ENCODE results near the gene PSENEN.
A peak's percentile ranks its signal among the peaks of the same experiment; 100 is the strongest.

Gene PSENEN, protein sequence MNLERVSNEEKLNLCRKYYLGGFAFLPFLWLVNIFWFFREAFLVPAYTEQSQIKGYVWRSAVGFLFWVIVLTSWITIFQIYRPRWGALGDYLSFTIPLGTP

DNA sequence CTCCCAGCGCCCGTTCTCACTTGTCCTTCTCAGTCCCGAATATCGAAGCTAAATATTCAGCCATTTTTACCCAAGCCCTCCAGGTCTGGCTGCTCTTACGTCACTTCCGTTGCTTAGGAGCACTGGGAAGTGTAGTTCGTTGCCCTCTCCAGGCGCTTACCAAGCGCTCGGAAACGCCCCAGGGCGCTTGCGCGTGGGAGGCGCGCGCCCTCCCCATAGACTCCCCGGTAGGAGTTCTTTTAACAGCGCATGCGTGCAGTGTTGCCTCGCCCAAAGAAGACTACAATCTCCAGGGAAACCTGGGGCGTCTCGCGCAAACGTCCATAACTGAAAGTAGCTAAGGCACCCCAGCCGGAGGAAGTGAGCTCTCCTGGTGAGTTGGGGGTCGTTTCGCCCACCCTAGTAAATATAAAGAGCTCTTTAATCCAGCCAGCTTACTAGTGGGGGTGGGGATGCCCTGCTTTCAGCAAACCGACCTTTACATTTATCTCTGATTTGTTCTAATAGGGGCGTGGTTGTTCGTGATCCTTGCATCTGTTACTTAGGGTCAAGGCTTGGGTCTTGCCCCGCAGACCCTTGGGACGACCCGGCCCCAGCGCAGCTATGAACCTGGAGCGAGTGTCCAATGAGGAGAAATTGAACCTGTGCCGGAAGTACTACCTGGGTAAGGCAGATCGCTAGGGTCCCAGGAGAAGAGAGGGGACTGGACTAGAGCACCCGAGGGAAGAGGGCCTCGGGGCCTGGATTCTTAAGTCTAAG is at the start of gene PSENEN, which contains the start of gene U2AF1L4:
Gene PSENEN, plus strand, starts transcription at position 324 of the 759 bp plus-strand sequence. Its CDS starts 280 bp downstream, at position 604.
Gene U2AF1L4, minus strand, starts transcription at position 91 of the 759 bp plus-strand sequence. Its CDS starts 27 bp downstream, at position 64.
- peak; percentile 91 for DNase-seq (ENCODE audit: low read depth)

DNA sequence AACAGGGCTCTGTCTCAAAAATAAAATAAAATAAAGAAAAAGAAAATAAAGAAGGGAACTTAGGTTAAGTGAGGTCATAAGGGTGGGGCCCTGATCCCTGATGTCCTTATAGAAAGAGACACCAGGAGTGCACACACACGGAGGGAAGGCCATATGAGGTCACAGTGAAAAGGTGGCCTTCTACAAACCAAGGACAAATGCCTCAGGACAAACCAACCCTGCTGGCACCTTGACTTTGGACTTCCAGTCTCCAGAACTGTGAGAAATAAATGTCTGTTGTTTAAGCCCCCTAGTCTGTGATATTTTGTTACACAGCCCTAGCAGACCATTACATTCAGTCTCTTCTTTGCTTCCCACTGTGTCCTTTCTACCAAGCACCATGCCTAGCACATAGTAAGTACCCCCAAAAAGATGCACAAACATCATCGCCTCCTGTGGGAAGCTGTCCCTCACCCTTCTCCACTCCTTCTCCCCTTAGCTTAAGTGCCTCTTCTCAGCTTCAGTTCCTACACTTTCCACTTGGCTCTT is 49.5 kb upstream of the PSENEN start:
- no peak for DNase-seq (ENCODE audit: low read depth)

DNA sequence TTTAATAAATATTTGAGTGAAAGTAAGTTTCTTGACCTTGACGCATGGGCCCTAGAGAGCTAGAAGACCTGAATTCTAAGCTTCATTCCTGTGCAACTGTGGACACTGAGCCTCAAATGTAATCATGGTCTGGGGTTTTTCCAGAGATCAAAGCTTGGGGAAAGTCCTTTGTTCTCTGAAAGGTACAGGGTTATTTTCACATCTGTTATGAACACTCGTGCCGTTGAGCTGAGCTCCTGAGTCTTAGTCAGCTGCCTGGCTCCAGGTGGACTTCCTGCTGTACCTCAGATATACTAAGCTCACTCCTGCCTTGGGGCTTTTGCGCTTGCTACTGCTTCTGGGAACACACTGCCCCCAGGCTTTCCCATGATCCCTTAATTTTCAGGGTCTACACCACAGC is 48.6 kb upstream of the PSENEN start:
- DNase-seq (ENCODE audit: low read depth), result no peak

DNA sequence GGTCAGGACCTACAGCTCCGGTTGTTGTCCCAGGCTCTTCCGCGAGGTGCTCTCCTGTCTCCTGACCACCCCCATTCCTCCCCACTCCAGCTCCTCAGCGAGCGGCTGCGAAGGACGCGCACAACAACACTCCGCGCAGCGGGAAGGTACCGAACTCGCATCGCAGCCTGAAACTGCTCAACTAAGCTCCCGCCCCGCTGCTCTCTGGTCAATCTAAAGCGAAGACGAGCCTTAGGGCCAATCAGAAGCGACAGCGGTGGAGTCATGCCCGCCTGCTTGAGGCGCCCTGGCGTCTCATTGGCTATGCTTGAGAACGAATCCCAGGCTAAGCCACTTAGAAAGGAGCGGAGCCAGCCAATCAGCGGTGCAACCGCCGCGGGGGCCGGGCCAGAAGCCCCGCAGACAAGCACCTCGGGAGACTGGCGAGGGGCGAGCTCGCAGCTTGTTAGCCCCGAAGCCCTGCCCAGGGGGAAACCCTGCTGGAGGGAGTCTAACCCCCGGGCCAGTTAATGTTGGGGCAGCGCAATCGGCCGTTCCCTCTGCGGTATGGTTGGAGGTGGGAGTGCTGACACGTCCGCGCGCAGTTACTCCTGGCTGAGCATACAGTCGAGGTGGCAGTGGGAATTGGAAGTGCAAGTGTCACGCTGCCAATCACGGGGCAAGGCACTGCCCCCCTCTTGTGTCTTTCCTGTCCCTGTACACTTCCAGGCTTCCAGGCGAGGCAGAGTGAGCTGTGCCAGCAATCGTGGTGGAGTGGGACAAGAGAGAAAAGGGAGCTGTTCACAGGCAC is 43.0 kb upstream of the PSENEN start:
- DNase-seq (ENCODE audit: low read depth), result peak; percentile 89

DNA sequence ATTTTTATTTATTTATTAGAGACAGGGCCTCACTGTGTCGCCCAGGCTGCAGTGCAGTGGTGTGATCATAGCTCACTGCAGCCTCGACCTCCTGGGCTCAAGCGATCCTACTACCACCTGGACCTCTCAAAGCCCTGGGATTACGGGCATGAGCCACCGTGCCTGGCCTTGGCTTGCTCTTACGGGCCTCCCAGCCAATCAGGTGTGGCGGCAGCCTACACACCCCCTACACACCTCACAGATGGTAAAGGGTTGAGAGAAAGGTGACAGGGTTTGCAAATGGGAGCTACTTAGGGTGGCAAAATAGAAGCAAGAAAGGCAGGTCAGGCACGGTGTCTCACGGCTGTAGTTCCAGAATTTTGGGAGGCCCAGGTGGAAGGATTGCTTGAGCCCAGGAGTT is 42.1 kb upstream of the PSENEN start:
- DNase-seq (ENCODE audit: low read depth), result no peak

DNA sequence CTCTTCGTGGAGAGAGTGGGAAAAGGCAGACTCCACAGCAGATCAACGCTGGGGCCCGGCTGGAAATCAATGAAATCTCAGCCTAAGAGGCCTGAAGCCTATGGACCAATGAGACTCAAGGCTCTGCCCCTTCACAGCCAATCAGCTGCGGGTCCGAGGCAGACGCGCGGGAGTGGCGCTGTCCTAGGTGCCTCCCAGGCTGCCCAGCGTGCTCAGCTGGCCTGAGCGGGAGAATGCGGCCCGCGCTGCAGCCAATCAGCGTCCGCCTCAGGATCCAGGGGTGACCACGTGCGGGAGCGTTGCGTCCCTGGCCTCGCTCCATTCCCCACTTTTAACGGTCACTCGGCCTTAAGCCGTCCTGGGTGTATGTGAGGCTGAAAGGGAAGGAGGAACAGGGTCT is 41.2 kb upstream of the PSENEN start, which contains the start of gene ZBTB32:
Gene ZBTB32, plus strand, starts transcription at position 341 of the 400 bp plus-strand sequence. CDS start 10,069 bp downstream, outside the sequence.
- DNase-seq (ENCODE audit: low read depth), result no peak

DNA sequence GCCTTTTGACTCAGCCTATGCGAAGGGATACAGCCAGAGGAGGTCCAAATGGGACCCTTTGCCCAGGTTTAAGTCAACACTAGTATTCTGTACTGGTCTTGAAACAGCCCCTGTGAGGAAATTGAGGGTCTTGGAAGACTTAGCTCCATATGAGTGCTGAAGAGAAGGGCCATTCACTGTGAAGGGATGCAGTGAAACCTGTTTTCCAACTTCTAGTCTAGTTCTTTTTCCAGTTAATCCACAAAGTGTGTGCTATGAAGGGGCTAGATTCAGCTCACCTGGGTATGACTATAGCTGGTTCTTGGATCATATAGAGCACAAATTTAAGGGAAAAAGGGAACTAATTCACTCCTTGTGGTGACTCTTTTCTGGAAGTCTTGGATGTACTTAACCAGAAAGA is 37.1 kb upstream of the PSENEN start:
- DNase-seq (ENCODE audit: low read depth), result no peak

DNA sequence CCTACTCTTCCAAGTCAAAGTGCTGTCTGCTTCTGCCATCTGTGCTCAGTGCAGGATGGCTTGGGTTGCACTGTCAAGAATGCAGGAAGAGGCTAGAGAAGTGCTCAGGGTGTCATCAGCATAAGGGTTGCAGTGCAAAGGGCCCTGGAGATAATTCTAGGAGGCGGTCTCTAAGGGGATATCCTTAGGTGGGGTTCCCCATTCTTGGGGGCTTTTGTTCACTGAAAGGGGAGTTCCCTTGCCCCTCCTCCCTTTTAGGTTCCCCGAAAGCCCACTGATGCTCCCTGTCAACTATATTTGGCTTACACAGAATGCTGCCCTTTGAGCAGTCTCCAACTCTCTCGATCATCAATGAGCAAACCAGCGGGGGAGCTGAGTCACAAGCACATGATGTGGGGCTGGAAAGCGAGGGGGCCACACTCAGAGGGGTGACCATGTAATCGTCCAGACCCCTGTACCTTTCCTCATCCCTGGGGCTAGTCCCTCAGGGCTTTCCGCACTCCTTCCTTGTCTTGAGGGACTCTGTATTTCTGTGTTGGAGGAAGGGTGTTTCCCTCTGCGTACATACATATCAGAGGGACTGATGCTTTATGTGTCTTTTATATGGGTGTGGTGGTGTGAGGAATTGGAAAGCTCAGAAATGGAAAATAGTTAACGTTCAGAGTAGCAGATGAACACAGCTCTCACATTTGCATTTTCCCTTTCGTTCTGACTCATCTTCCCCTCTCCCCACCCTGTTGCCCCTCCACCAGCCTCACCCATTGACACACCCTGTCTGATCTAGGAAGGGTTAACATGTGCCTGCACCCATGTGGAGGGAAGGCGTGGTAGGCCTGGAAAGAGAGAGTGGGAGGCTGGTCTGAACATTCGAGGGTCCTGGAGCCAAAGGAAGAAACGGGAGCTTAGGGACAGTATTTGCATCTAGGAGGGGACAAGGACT is 34.4 kb upstream of the PSENEN start:
- DNase-seq (ENCODE audit: low read depth), result no peak

DNA sequence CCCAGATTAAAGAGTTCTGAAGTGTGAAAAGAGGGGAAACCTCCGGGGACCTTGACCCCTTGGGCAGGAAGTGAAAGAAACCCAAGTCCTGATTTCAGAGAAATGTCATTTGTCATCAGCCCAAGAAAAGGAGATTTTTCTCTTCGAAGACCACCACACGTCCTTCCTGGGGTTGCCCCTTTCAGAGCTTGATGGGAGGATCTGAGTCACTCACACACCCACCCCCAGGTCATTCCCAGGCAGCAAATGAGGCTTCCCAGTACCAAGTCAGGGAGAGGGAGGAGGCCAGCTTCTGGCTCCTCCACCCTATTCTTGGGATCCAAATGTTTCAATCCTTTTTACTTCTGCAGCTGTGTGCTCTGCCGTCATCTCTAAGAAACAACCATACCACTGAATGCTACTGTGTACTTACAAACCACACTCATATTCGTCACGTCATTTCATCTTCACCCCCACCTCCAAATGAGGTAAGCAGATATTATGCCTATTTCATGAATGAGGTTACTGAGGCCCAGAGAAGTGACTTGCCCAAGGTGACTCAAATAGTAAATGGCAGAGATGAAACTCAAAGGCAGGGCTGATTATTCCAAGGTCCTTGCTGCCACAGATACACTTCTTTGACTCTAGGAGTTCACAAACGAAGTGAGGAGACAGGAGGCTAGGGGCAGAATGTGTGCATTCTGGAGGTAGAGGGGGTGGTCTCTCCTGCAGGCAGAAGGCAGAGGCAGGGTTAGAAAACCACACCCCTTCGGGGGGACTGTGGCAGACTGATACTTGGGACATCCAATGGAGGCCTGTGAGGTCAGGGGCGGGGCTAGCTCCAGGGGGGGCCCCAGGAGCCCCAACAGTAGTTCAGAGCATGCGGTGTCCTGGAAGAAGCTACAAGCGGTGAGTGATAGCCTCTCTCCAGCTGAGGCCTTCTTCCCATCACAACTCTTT is 32.6 kb upstream of the PSENEN start:
- no peak for DNase-seq (ENCODE audit: low read depth)

DNA sequence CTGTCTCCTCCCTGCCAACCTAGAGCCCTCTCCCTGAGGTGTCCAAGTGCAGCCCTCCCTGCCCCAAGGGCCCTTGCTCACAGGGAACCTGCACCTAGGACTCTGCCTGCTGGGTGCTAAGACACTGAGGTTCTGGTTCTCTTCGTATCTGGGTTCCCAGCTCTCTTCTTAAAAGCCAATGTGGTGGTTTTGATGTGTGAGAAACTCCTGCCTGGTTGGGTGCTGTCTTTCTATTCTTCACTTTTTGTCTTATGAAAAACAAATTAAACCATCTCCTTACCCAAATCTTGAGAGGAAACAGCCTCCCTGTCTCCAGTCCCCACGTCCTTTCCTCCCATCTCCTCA is 32.0 kb upstream of the PSENEN start:
- DNase-seq (ENCODE audit: low read depth), result no peak

DNA sequence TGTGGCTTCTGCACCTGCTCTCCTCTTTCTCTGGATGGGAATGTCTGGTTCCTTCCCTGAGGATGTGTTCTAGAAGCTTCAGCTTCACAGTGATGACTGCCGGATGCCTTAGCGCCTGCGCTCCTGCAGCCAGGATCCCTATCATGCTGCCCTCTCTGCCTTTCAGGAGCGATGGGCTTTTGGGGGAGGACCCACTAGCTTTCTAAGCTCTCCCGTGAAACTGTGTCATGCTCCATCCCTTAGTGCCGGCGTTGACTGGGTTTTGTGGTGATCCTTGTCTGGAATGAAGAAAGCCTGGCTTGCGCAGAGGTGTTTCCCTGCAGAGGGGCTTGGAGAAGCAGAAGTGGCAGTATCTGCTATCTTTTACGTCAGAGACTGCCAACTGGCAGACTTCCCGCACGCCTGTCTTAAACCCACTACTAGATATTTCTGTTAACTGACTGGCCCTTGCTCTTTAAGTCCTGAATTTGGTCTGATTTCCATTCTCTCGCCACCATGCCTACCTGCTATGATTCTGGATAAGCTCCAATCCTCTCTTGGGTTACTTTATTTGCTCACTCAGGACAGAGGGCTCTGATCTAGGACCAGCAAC is 31.5 kb upstream of the PSENEN start:
- DNase-seq (ENCODE audit: low read depth), result no peak

DNA sequence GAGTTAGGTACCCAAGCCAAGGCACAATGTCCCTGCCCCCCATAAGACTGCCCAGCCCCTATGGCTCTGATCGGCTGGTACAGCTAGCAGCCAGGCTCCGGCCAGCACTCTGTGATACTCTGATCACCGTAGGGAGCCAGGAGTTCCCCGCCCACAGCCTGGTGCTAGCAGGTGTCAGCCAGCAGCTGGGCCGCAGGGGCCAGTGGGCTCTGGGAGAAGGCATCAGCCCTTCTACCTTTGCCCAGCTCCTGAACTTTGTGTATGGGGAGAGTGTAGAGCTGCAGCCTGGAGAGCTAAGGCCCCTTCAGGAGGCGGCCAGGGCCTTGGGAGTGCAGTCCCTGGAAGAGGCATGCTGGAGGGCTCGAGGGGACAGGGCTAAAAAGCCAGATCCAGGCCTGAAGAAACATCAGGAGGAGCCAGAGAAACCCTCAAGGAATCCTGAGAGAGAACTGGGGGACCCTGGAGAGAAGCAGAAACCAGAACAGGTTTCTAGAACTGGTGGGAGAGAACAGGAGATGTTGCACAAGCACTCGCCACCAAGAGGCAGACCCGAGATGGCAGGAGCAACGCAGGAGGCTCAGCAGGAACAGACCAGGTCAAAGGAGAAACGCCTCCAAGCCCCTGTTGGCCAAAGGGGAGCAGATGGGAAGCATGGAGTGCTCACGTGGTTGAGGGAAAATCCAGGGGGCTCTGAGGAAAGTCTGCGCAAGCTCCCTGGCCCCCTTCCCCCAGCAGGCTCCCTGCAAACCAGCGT is 30.7 kb upstream of the PSENEN start:
- DNase-seq (ENCODE audit: low read depth), result no peak

DNA sequence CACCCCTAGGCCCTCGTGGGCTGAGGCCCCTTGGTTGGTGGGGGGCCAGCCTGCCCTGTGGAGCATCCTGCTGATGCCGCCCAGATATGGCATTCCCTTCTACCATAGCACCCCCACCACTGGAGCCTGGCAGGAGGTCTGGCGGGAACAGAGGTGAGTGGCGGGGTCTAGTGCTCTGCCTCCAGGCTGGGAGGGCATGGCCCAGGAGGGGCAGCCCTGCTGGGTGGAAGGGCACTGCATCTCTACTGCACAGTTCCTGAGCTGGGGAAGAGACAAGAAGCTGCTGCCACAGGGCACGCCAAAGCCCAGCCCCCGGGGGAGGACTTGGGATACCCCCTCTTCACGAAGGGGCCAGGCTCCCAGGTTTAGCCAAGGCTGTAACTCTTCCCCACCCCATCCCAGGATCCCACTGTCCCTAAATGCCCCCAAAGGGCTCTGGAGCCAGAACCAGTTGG is 30.1 kb upstream of the PSENEN start:
- no peak for DNase-seq (ENCODE audit: low read depth)

DNA sequence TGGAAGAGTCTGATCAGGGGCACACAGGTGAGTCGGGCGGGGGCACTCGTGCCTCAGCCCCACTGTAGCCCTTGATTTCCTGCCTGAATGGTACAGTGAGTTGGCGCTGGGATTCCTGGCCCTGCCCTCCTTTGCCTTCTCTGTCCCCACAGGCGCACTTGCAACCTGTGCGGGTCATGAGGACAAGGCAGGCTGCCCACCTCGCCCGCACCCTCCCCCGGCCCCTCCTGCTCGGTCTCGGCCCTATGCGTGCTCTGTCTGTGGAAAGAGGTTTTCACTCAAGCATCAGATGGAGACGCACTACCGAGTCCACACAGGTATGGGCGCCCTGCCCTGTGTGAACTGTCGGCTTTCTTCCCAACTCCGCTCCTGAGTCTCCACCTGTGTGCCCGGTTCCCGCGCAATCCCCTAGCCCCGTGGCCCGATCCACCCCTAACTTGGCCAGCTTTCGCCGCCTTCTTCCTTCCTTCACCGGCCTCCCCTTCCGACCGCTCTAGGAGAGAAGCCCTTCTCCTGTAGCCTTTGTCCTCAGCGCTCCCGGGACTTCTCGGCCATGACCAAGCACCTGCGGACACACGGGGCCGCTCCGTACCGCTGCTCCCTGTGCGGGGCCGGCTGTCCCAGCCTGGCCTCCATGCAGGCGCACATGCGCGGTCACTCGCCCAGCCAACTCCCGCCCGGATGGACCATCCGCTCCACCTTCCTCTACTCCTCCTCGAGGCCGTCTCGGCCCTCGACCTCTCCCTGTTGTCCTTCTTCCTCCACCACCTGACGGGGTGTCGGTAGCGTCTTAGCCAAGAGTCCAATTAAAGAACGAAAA is 29.3 kb upstream of the PSENEN start:
- no peak for DNase-seq (ENCODE audit: low read depth)

DNA sequence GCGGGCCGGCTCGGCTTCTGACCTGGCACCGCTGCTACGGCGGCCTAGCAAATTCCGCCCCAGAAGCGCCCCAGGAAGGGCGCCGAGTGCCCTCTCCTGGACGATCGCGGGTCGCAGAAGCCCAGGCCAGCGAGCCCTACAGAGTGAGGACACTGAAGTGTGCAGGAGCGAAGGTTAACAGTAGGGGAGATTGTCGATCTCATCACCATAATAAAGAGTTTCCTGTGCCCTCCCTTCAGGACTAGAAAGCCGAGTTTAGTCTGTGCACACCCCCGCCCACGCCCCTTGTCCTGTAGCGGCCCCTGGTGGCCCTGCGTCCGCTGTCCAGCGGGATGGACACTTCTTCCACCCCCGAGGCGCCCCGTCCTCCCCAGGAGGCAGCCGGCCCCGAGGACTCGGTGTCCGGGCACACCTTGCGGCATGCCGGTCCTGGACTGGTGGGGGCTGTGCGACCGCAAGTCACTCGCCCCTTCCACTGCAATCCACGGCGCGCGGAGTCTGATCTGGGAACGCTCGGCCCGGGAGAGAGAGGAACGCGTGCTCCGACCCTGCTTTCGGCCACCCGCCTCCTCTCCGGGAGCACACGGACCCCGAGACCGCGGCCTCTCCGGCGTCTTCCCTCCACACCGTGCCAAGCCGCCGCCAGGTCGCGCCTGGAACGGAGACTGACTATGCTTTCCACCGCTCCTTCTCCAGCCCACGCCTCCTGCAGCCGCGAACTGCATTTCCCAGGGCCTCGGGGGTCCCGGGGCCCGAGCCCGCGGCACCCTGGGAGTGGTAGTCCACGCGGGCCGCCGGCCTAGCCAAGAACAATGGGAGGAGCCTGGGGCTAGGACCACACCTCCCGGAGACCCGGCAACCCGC is 28.4 kb upstream of the PSENEN start:
- DNase-seq (ENCODE audit: low read depth), result peak; percentile 93

DNA sequence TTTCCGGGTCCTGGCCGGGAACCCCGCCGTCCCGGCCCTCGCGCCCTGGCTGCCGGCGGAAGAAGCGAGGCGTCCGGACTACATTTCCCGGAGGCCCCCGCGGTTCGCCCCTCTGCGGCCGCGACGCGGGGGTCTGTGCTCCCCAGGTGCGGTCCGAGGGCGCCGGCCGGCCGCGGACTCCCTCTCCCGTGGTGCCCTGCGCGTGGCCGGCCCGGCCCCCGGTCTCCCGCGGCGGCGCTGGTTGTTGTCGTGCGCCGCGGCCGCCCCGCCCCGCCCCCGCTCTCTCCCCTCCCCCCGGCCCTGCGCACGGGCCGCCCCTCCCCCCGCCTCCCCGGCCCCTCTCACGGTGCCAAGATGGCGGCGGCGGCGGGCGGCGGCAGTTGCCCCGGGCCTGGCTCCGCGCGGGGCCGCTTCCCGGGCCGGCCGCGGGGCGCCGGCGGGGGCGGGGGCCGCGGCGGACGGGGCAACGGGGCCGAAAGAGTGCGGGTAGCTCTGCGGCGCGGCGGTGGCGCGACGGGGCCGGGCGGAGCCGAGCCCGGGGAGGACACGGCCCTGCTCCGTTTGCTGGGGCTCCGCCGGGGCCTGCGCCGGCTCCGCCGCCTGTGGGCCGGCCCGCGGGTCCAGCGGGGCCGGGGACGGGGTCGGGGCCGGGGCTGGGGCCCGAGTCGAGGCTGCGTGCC is 27.6 kb upstream of the PSENEN start, which contains the start of gene KMT2B:
Gene KMT2B, plus strand, starts transcription at position 339 of the 680 bp plus-strand sequence. Its CDS starts 16 bp downstream, at position 355.
- no peak for DNase-seq (ENCODE audit: low read depth)

Measured in stimulated activated CD8-positive, alpha-beta memory T cell treated with anti-CD3 and anti-CD28 coated beads, Interleukin-12 subunit alpha, Interleukin-12 subunit beta, amount 100 ng/mL, for 1 hour (primary cell).